SIG-M5 (cell line): ENCODE results near the gene SIT1.
A peak's percentile ranks its signal among the peaks of the same experiment; 100 is the strongest.
"Not testable (repeated sequence)": the region's sequence is repeated elsewhere in the genome, so short reads cannot be mapped to it uniquely, and the experiment has no call there.

Source experiments
- DNase-seq: peaks from one replicate; lab custom pipeline; 2025; lab: John Stamatoyannopoulos, UW

The SIT1 gene

DNA sequence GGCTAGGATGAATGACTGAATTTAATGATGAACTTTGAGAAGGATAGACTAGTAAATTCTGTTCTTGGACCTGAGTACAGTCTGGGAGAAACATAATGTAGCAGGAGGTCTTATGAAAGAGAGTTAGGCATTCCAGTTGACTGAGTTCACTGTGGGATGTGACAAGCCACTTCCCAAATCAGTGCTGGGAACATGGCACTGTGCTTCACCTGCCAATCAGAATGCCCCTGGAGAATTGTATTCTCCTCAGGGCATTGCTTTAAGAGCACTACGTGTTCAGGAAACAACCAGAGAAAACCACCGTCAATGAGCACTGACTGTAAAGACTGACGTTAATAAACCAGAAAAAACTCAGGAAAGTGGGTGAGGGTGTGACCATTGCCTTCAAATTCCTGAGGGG is 8.6 kb upstream of the SIT1 start:
- no peak for DNase-seq

DNA sequence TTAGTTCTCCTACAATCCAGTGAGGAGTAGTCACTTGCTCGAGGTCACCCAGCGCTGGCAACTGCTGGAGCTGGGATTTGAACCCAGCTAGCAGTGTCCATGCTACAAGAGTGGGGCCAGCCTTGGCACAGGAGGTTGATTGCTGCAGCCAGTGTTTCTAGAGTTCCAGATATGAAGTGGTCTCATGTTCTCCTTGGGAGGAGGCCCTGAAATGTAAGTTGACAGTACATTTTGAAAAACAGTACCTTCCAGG is 8.2 kb upstream of the SIT1 start:
- no peak for DNase-seq

DNA sequence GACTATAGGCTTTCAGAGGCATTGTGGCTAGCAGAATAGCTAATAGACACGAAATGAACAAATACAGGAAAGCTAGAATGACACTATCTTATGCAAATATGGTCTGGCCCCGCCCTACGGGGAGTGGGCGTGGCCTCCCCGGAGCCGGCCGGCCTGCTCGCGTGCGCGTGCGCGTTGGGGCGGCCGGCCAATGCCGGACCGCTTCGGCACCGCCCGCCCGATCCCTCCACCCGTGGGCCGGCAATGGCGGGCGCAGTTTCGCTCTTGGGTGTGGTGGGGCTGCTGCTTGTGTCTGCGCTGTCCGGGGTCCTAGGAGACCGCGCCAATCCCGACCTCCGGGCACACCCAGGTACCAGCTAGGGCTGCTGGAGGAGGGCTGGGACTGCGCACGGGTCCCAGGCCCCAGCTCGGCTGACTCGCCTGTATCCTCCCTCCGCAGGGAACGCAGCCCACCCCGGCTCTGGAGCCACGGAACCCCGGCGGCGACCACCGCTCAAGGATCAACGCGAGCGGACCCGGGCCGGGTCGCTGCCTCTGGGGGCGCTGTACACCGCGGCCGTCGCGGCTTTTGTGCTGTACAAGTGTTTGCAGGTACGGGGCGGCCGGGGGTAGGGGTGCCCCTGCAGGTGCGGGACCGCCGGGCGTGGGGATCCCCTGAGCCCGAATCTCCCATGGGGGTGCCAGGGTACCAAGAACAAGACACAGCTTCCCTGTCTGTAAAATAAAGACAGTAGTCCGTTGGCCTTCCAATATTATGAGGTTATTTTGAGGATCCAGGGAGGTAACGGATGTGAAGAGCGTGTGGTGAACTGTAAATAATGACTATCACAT is 7.6 kb upstream of the SIT1 start, which contains the start of gene CCDC107:
TSS of gene CCDC107 (plus strand) at position 156 of the 831 bp plus-strand sequence. CDS start at position 244, 88 bp downstream.
- peak; percentile 47 for DNase-seq

DNA sequence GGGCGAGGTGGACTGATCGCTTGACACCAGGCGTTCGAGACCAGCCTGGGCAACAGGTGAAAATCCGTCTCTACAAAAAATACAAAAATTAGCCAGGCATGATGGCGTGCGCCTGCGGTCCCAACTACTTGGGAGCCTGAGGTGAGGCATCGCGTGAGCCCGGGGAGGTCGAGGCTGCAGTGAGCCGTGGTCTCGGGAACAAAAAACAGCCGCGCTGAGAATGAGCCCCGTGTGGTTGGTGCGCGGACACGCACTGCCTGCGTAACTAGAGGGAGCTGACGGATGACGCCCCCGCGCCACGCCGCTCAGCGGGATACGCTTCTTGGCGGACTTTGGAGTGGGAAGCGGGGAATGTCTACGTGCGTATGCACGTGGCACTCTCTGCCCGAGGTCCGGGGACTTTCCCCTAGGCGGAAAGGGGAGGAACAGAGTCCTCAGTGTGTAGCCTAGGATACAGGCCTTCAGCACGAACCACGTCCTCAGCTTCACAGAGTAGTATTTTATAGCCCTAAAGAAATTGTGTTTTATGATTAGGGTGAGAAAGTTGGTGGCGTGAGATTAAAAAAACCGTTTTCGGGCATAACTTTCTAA is 6.9 kb upstream of the SIT1 start, which contains the start of gene RMRP:
TSS of gene RMRP (minus strand) at position 474 of the 591 bp plus-strand sequence.
- DNase-seq, result peak; percentile 94

DNA sequence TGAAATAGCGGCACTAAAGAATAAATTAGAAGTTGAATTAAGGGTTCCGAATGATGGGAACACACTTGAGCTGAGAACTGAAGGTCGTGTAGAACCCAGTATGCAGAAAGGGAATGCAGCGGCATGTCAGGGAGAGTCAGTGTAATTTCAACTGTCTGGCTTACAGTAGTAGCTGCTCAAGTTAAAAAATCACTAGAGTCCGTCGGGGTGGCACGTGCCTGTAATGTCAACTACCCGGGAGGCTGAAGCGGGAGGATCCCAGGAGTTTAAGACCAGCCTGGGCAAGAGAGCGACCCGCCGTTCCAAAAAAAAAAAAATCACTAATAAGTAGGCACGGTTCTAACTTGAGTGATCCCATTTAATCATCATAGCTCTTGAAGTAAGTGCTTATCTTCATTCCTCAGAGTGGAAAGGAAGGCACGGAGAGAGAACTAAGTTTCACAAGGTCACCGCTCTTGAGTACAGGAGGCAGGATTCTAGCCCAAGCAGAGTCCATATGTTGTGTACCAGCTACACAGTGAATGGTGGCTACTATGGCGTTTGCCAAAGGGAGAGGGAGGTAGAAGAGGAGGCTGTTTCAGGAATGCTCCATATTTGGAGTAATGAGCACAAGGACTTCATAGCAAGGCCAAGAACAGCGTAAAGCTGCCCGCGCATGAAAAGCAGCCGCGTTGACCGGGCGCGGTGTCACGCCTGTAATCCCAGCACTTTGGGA is 6.3 kb upstream of the SIT1 start:
- no peak for DNase-seq

DNA sequence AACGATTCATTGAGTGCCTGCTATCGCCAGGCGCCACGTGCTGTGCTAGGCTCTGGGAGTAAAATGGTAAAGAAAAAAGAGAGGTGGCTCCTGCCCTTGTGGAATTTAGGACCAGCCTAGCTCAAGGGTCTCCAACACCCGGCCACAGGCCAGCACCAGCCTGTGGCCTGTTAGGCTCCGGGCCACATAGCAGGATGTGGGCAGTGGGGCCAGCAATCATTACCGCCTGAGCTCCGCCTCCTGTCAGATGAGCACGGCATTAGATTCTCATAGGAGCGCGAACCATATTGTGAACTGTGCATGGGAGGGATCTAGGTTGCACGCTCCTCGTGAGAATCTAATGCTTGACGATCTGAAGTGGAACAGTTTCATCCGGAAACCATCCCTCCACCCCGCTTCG is 5.6 kb upstream of the SIT1 start:
- DNase-seq, result no peak

DNA sequence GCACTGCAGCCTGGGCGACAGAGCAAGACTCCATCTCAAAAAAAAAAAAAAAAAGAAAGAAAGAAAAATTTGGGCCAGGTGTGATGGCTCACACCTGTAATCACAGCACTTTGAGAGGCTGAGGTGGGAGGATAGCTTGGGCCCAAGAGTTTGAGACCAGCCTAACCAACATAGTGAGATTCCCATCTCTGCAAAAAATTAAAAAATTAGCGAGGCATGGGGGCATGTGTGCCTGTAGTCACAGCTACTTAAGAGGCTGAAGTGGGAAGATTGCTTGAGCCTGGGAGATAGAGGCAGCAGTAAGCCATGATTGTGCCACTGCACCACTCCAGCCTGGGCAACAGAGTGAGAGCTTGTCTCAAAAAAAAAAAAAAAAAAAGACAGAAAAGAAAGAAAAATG is 2.9 kb upstream of the SIT1 start:
- DNase-seq, result no peak

DNA sequence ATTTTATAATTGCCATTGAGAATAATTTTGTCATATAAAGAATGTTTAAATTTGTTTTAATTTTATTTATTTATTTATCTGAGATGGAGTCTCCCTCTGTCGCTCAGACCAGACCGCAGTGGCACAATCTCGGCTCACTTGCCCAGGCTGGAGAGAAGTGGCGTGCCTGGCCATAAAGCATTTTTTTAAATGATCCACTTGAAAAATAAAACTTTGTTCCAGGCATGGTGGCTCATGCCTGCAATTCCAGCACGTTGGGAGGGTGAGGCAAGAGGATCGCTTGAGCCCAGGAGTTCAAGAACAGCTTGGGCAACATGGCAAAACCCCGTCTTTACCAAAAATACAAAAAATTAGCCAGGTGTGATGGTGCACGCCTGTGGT is 2.1 kb upstream of the SIT1 start:
- no peak for DNase-seq

DNA sequence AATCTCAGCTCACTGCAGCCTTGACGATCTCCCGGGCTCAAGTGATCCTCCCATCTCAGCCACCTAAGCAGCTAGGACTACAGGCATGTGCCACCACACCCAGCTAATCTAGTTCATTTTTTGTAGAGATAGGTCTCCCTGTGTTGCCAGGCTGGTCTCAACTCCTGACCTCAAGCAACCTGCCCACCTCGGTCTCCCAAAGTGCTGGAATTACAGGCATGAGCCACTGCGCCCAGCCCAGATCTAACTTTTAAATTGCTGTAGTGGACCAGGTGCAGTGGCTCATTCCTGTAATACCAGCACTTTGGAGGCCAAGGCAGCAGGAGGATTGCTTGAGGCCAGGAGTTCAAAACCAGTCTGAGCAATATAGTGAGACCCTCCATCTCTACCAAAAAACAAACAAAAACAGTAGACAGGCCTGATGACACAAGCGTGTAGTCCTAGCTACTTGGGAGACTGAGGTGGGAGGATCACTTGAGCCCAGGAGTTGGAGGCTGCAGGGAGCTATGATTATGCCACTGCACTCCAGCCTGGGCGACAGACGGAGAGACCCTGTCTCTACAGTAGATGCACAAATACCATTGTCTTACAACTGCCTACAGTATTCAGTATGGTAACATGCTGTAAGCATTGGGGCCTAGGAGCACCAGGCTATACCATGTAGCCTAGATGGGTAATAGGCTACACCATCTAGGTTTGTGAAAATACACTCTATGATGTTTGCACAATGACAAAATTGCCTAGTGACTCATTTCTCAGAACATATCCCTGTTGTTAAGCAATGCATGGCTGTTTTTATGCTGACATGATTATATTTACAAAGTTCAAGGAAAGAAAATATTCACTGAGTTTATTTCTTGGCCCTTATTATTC is 1.5 kb upstream of the SIT1 start:
- peak; percentile 9 for DNase-seq

DNA sequence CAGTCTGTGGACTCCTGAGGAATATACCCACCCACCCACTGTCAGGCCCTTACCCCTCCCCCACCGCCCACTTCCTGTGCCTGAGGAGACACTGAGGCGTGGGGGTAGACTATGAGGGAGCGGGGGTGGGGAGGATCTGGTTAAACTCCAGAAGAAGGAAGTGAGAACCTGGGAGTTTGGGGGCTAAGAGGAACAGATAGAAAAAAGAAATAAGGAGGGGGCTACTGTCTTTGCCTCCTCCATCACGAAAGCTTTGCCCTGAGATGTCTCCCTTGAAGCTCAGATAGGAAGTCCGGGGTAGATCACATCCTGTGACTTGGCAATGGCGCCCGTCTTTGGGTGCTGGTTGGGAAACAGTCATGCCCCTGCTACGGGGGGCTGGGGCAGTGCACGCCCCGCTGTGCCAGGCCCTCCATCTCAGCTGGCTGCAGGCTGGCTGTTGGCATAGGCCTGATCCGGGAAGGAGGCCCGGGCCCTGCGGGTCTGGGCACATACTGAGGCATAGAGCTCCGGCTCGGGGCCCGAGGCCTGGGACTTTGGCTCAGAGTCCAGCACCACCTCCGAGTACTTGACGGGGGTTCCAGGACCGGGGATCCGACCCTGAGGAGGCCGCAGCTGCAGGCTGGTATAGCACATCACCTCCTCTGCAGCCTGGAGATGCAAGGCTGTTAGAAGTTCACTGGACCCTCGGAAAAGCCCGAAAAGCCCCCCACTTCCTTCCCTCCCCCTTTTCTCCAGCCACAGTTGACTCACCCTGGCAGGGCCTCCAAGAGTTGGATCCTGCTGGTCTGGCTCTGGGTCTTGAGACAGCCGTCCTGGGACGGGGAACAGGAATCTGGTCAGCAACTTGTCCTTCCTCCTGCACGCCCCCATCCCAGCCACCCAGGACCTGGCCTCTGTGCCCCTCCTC is 1.0 kb downstream of the SIT1 start:
- peak; percentile 2 for DNase-seq

DNA sequence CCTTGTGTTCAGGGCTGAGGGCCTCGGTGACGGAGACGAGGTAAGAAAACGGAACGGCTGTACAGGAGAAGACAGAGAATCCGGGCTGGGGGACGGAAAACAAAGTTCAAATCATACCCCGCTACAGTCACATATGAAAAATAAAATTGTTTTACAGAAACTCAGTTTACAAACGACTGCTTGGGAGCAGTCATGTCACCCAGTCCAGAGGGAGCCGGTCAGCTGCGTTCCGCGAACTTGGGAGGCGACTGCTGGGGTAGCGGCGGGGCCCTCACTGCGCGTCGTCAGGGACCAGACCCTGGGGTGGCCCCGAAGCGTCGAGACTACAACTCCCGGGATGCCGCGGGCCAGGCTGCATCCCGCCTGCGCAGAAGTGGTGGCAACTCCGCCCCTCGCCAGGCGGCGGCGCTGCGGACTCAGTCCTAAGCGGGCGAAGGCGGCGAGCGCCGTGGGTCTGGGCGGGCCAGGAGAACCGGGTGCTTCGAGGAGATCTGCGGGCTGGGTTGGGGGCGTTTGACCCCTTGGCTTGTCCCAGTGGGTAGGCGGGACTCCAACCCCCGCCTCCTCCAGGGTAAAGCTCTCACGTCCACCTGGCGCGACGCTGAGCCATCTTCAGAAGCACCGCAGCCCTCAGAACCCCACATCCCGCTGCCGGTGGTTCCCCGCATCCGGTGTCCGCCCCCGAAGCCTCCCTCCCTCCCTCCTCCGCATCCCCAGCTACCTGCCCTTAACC is 4.0 kb downstream of the SIT1 start:
- peak; percentile 41 for DNase-seq

DNA sequence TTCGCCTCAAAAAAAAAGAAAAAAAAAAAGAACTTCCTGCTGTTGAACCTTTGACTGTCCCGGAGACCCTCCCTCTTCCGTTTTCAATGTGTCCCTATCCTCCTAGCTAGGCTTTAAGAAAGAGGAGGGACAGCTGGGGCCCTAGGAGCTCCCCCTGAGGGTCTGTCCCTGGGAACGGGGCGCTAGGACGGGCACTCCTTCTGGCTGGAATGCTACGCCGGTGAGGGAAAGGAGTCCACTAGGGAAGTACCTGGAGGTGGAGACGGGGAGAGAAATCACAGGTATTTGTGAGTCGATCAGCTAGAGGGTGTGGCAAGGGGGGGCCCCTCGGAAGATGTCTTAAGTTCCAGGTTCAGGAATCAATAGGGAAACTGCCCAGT is 4.6 kb downstream of the SIT1 start:
- DNase-seq, result no peak

DNA sequence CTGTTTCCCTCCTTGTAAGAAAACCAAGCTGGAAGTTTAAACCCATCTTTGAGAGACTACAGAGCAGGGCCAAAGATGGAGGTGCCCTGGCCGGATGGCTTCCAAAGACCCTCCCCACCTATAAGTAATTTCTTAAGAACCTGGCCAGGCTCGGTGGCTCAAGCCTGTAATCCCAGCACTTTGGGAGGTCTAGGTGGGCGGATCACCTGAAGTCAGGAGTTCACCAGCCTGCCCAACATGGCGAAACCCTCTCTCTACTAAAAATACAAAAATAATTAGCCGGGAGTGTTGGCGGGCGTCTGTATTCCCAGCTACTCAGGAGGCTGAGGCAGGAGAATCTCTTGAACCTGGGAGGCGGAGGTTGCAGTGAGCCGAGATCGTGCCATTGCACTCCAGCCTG is 5.0 kb downstream of the SIT1 start:
- not testable (repeated sequence) for DNase-seq

DNA sequence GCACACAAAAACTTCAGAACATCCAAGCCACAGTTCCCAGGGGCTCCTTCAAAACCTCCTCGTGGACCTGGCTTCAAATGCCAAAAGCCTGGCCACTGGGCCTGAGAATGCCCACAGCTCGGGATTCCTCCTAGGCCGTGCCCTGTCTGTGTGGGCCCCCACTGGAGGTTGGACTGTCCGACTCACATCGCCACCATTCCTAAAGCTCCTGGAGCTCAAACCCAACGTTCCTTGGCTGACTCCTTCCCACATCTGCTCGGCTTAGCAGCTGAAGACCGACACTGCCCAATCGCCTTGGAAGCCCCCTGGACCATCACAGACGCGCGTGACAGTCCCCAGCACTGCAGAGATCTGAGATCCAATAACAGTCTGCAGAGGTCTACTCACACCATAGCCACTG is 7.7 kb downstream of the SIT1 start:
- DNase-seq, result no peak

DNA sequence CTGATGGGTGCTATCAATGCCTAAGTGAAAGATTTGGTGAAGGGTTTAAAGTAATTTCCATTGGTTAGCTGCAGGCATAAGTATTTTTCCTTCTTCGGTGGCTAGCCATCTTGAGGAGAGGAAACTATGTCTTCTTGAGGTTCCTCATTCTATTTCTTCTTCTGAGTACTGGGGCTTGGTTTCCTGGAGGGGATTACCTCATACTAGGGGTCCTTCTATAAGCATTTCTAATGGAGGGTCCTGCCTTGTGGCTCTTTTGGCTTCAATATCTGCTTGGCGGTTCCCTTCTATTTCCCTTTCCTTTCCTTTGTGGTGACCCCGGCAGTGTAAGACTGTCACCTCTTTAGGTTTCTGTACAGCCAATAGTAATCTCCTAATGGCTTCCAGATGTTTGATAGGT is 9.3 kb downstream of the SIT1 start:
- not testable (repeated sequence) for DNase-seq

DNA sequence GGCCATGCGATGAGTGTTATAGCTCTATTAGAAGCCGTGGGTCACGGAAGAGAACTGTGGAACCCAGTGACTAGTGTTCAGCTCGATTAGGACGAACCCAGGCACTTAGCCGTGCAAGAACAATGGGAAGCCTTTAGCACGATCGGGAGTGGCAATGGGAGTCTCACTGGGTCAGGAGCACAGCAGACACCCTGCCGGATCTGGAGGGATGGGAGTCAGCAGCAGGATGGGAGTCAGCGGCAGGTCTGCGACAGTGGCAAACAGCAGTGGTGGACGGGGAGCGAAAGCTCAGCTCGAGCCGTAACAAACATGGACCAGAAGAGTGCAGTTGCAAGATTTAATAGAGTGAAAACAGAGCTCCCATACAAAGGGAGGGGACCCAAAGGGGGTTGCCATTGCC is 10.3 kb downstream of the SIT1 start:
- DNase-seq, result not testable (repeated sequence)

DNA sequence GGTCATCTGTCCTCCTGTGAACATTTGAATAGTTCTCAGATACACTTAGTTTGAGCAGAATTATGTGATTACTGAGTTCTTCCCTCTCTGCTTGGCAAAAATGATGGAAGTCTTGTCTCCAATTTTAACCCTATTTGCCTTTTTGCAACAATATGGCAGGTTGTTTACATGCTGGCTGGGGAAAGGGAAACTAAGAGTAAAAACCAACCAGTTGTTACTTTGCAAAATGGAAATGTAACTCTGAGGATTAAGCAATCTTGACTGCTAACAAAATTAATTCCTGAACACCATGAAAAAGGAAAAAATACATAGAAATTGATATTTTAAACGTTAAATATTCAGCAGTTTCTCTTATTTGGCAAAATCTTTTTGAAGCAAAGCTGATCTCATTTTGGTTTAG is 11.1 kb downstream of the SIT1 start:
- no peak for DNase-seq

DNA sequence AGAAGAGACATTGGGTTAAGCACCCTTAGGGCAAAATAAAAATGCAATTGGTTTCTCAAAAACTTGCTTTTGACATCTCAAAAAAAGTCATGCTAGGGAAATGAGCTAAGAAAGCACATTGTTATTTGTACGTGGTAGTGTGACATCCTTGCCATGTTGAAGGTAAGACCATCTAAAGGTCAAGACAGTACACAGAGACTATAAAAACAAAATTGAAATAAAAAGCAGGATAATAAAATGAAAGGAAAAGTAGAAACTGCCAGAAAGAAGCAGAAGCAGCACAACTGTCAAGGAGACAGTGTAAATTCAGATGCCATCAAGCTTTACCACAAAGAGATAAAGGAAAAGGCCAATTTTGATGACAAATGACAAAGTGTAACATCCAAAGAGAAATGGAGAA is 11.5 kb downstream of the SIT1 start:
- DNase-seq, result not testable (repeated sequence)

DNA sequence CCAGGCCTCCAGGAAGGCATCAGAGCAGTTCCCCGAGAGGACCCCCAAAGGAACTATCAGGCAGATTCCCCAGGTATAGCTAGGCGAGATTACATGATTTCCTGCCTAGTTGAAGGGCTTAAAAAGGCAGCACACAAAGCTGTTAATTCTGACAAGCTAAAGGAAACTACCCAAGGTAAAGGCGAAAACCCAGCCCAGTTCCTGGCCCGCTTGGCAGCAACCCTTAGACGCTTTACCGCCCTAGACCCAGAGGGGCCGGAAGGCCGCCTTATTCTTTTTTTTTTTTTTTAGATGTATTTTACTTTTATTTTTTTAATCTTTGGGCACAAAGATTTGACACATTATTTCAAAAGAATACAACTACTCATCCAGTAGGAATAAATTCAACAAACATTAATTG is 12.0 kb downstream of the SIT1 start:
- not testable (repeated sequence) for DNase-seq

DNA sequence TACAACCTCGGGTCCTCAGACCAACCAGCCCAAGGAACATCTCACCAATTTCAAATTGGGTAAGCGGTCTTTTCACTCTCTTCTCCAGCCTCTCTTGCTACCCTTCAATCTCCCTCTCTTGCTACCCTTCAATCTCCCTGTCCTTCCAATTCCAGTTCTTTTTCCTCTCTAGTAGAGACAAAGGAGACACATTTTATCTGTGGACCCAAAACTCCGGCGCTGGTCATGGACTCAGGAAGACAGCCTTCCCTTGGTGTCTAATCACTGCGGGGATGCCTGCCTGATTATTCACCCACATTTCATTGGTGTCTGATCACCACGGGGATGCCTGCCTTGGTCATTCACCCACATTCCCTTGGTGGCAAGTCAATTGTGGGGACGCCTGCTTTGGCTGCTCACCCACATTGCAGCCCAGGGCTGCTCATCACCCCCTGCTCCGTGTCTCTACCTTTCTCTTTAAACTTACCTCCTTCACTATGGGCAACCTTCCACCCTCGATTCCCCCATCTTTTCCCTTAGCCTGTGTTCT is 13.2 kb downstream of the SIT1 start:
- DNase-seq, result not testable (repeated sequence)
